ENCODE measurements around the gene PDLIM5.

The PDLIM5 gene

GRCh38 chr4:94446386-94446785, 5.4 kb upstream of the PDLIM5 start:
- no peak for TF ChIP-seq TAF1 (IDR thresholded peaks at IDR 0.05; ENCODE audit: low read depth, low read length)
- no peak for TF ChIP-seq POLR2A (IDR thresholded peaks at IDR 0.05; ENCODE audit: low read depth, low read length)
- no peak for TF ChIP-seq POU2F2 (IDR thresholded peaks at IDR 0.05; ENCODE audit: low read depth, low read length)
- TF ChIP-seq PAX5 (IDR thresholded peaks at IDR 0.05; ENCODE audit: insufficient read depth, low read length, severe bottlenecking), result no peak
- TF ChIP-seq POLR2AphosphoS5 (IDR thresholded peaks at IDR 0.05; ENCODE audit: low read depth, low read length), result no peak
- TF ChIP-seq SPI1 (IDR thresholded peaks at IDR 0.05; ENCODE audit: low read depth, low read length), result no peak
- FAIRE-seq (no peak), DNase-seq (ENCODE audit: insufficient read length, low spot score) (no peak)

GRCh38 chr4:94447754-94448411, 3.9 kb upstream of the PDLIM5 start:
- FAIRE-seq (no peak), DNase-seq (ENCODE audit: insufficient read length, low spot score) (no peak)
- TF ChIP-seq POLR2AphosphoS5 (IDR thresholded peaks at IDR 0.05; ENCODE audit: low read depth, low read length) (no peak), PAX5 (IDR thresholded peaks at IDR 0.05; ENCODE audit: insufficient read depth, low read length, severe bottlenecking) (no peak), POLR2A (IDR thresholded peaks at IDR 0.05; ENCODE audit: low read depth, low read length) (no peak), POU2F2 (IDR thresholded peaks at IDR 0.05; ENCODE audit: low read depth, low read length) (no peak), TAF1 (IDR thresholded peaks at IDR 0.05; ENCODE audit: low read depth, low read length) (no peak), SPI1 (IDR thresholded peaks at IDR 0.05; ENCODE audit: low read depth, low read length) (no peak)

GRCh38 chr4:94448815-94449375, 2.8 kb upstream of the PDLIM5 start:
- no peak for TF ChIP-seq POLR2A (IDR thresholded peaks at IDR 0.05; ENCODE audit: low read depth, low read length)
- no peak for TF ChIP-seq POLR2AphosphoS5 (IDR thresholded peaks at IDR 0.05; ENCODE audit: low read depth, low read length)
- no peak for TF ChIP-seq TAF1 (IDR thresholded peaks at IDR 0.05; ENCODE audit: low read depth, low read length)
- no peak for TF ChIP-seq PAX5 (IDR thresholded peaks at IDR 0.05; ENCODE audit: insufficient read depth, low read length, severe bottlenecking)
- no peak for TF ChIP-seq SPI1 (IDR thresholded peaks at IDR 0.05; ENCODE audit: low read depth, low read length)
- TF ChIP-seq POU2F2 (IDR thresholded peaks at IDR 0.05; ENCODE audit: low read depth, low read length), result no peak
- no peak for FAIRE-seq

GRCh38 chr4:94451051-94451694, 569 bp upstream of the PDLIM5 start:
- FAIRE-seq (no peak), DNase-seq (ENCODE audit: insufficient read length, low spot score) (no peak)
- TF ChIP-seq POLR2AphosphoS5 (IDR thresholded peaks at IDR 0.05; ENCODE audit: low read depth, low read length) (no peak), PAX5 (IDR thresholded peaks at IDR 0.05; ENCODE audit: insufficient read depth, low read length, severe bottlenecking) (no peak), POLR2A (IDR thresholded peaks at IDR 0.05; ENCODE audit: low read depth, low read length) (no peak), SPI1 (IDR thresholded peaks at IDR 0.05; ENCODE audit: low read depth, low read length) (no peak), TAF1 (IDR thresholded peaks at IDR 0.05; ENCODE audit: low read depth, low read length) (no peak), POU2F2 (IDR thresholded peaks at IDR 0.05; ENCODE audit: low read depth, low read length) (no peak)

More at GRCh38 chr4:94448815-94449375, 2.8 kb upstream of the PDLIM5 start:
- DNase-seq (ENCODE audit: insufficient read length, low spot score), result no peak

- DNase-seq (ENCODE audit: insufficient read length, low spot score) (no peak), FAIRE-seq (no peak)
- TF ChIP-seq POU2F2 (IDR thresholded peaks at IDR 0.05; ENCODE audit: low read depth, low read length) (no peak), TAF1 (IDR thresholded peaks at IDR 0.05; ENCODE audit: low read depth, low read length) (no peak), PAX5 (IDR thresholded peaks at IDR 0.05; ENCODE audit: insufficient read depth, low read length, severe bottlenecking) (no peak)
Measured at GRCh38 chr4:94452476-94453371, 982 bp downstream of the PDLIM5 start.

GRCh38 chr4:94453391-94453963, 1.7 kb downstream of the PDLIM5 start:
- DNase-seq (ENCODE audit: insufficient read length, low spot score) (no peak), FAIRE-seq (no peak)
- no peak for TF ChIP-seq POLR2A (IDR thresholded peaks at IDR 0.05; ENCODE audit: low read depth, low read length)
- TF ChIP-seq POLR2AphosphoS5 (IDR thresholded peaks at IDR 0.05; ENCODE audit: low read depth, low read length), result no peak
- TF ChIP-seq POU2F2 (IDR thresholded peaks at IDR 0.05; ENCODE audit: low read depth, low read length), result no peak
- TF ChIP-seq SPI1 (IDR thresholded peaks at IDR 0.05; ENCODE audit: low read depth, low read length), result no peak
- TF ChIP-seq PAX5 (IDR thresholded peaks at IDR 0.05; ENCODE audit: insufficient read depth, low read length, severe bottlenecking), result no peak
- no peak for TF ChIP-seq TAF1 (IDR thresholded peaks at IDR 0.05; ENCODE audit: low read depth, low read length)

- TF ChIP-seq PAX5 (IDR thresholded peaks at IDR 0.05; ENCODE audit: insufficient read depth, low read length, severe bottlenecking) (no peak), POLR2AphosphoS5 (IDR thresholded peaks at IDR 0.05; ENCODE audit: low read depth, low read length) (no peak), SPI1 (IDR thresholded peaks at IDR 0.05; ENCODE audit: low read depth, low read length) (no peak), TAF1 (IDR thresholded peaks at IDR 0.05; ENCODE audit: low read depth, low read length) (no peak), POU2F2 (IDR thresholded peaks at IDR 0.05; ENCODE audit: low read depth, low read length) (no peak), POLR2A (IDR thresholded peaks at IDR 0.05; ENCODE audit: low read depth, low read length) (no peak)
- DNase-seq (ENCODE audit: insufficient read length, low spot score) (no peak), FAIRE-seq (peak; percentile 13)
Measured at GRCh38 chr4:94454405-94454804, 2.7 kb downstream of the PDLIM5 start.

- no peak for FAIRE-seq
- TF ChIP-seq PAX5 (IDR thresholded peaks at IDR 0.05; ENCODE audit: insufficient read depth, low read length, severe bottlenecking) (no peak), POLR2A (IDR thresholded peaks at IDR 0.05; ENCODE audit: low read depth, low read length) (no peak), TAF1 (IDR thresholded peaks at IDR 0.05; ENCODE audit: low read depth, low read length) (no peak), POU2F2 (IDR thresholded peaks at IDR 0.05; ENCODE audit: low read depth, low read length) (no peak), POLR2AphosphoS5 (IDR thresholded peaks at IDR 0.05; ENCODE audit: low read depth, low read length) (no peak), SPI1 (IDR thresholded peaks at IDR 0.05; ENCODE audit: low read depth, low read length) (no peak)
- DNase-seq (ENCODE audit: insufficient read length, low spot score), result no peak
Measured at GRCh38 chr4:94455081-94455480, 3.3 kb downstream of the PDLIM5 start.

Measured in GM12891 (cell line).